SU-DHL-6 (cell line): ENCODE results near the gene CFAP69.

Source experiments
- H2AFZ ChIP-seq: fragments of 200-600 bp; sonication (generic); 2 replicates; pipeline ENCODE4 v1.6.1; 2014; ENCODE audit warnings: low read depth, mild to moderate bottlenecking, moderate library complexity, mixed read lengths, antibody characterized with exemption, low read length; ENCODE audit not compliant: severe bottlenecking
- H3F3A ChIP-seq: fragments of 200-600 bp; shearing (Covaris generic); 2 replicates; pipeline ENCODE4 v1.6.0; 2016; ENCODE audit warnings: antibody characterized with exemption, mild to moderate bottlenecking; ENCODE audit not compliant: insufficient read depth
- H3K27ac ChIP-seq: fragments of 200-600 bp; sonication (generic); 2 replicates; pipeline ENCODE4 v1.5.1; 2016; ENCODE audit warnings: low read depth, mild to moderate bottlenecking, low read length, moderate library complexity, mixed read lengths
- H3K27me3 ChIP-seq: fragments of 200-600 bp; sonication (generic), shearing (Covaris generic); 2 replicates; pipeline ENCODE4 v1.6.0; 2014; ENCODE audit warnings: mild to moderate bottlenecking, low read length
- H3K36me3 ChIP-seq: fragments of 200-600 bp; sonication (generic); 2 replicates; pipeline ENCODE4 v1.6.1; 2014; ENCODE audit warnings: mild to moderate bottlenecking, low read length, mixed read lengths
- H3K4me2 ChIP-seq: fragments of 300-600, 200-600 bp; shearing (Covaris generic), sonication (generic); 2 replicates; pipeline ENCODE4 v1.6.0; 2014; ENCODE audit warnings: low read length, low read depth, mild to moderate bottlenecking; ENCODE audit not compliant: poor library complexity, severe bottlenecking
- H3K4me3 ChIP-seq: fragments of 200-600 bp; sonication (generic); 2 replicates; pipeline ENCODE4 v1.5.1; 2014; ENCODE audit warnings: antibody characterized with exemption, low read length, mild to moderate bottlenecking, mixed read lengths; ENCODE audit not compliant: insufficient read depth, poor library complexity, severe bottlenecking
- H3K79me2 ChIP-seq: fragments of 200-600 bp; sonication (generic); 2 replicates; pipeline ENCODE4 v1.6.1; 2014; ENCODE audit warnings: mild to moderate bottlenecking, low read length, moderate library complexity; ENCODE audit not compliant: insufficient read depth
- H3K9ac ChIP-seq: fragments of 200-600 bp; sonication (generic); 2 replicates; pipeline ENCODE4 v1.7.0; 2014; ENCODE audit warnings: mild to moderate bottlenecking, low read length
- H3K9me2 ChIP-seq: fragments of 200-600 bp; sonication (generic); replicated peaks from 2 replicates; pipeline ENCODE4 v1.6.1; 2014; ENCODE audit warnings: low read length; ENCODE audit not compliant: insufficient read depth
- H3K9me3 ChIP-seq: fragments of 200-600 bp; sonication (generic); 2 replicates; pipeline ENCODE4 v1.6.1; 2014; ENCODE audit warnings: low read length, mixed read lengths; ENCODE audit not compliant: insufficient read depth
- H4K20me1 ChIP-seq: fragments of 200-600 bp; sonication (generic); 2 replicates; pipeline ENCODE4 v1.6.1; 2014; ENCODE audit warnings: low read depth, mild to moderate bottlenecking, antibody characterized with exemption, low read length, moderate library complexity, mixed read lengths
- EZH2phosphoT487 ChIP-seq: fragments of 200-600 bp; sonication (generic), shearing (Covaris generic); conservative IDR thresholded peaks from 2 replicates; pipeline ENCODE4 v1.6.1; 2018; ENCODE audit warnings: mild to moderate bottlenecking, antibody characterized with exemption, low read length, moderate library complexity, mixed read lengths
- TF ChIP-seq, protein P1 (sequence below): fragments of 200-600 bp; sonication (generic); IDR thresholded peaks from one replicate; pipeline ENCODE4 v1.5.1; 2017; ENCODE audit warnings: antibody characterized with exemption, mild to moderate bottlenecking, low read length, moderate library complexity; ENCODE audit not compliant: insufficient read depth, poor library complexity, severe bottlenecking

The CFAP69 gene

DNA sequence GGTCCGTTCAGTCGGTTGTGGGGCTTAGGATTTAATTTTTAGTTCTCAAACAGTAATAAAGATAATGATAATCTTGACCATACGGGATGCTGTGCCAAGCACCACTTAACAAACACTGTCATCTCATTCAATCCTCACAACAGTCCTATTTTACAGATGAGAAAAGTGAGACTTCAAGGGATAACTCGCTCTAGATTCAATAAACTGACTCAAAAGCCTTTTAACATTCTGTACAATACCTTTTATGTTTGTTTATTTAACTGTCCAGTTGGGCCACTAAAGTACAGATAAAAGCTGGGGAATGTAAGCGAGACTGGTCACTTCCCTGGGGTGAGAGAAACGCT lies 437 bp upstream of the CFAP69 start:
- peak overlapping the region; percentile 54 for H3K4me2 ChIP-seq
- H3K27ac ChIP-seq = no peak overlapping the region
- H3K9me3 ChIP-seq = no peaks in the 10 kb centered on the region
- H3F3A ChIP-seq = no peaks in the 10 kb centered on the region
- H3K36me3 ChIP-seq = no peaks in the 10 kb centered on the region
- H3K4me3 ChIP-seq = peak overlapping the region; percentile 68
- H4K20me1 ChIP-seq = no peaks in the 10 kb centered on the region
- no peaks in the 10 kb centered on the region for H3K79me2 ChIP-seq
- H3K27me3 ChIP-seq = no peaks in the 10 kb centered on the region
- TF ChIP-seq, protein P1, sequence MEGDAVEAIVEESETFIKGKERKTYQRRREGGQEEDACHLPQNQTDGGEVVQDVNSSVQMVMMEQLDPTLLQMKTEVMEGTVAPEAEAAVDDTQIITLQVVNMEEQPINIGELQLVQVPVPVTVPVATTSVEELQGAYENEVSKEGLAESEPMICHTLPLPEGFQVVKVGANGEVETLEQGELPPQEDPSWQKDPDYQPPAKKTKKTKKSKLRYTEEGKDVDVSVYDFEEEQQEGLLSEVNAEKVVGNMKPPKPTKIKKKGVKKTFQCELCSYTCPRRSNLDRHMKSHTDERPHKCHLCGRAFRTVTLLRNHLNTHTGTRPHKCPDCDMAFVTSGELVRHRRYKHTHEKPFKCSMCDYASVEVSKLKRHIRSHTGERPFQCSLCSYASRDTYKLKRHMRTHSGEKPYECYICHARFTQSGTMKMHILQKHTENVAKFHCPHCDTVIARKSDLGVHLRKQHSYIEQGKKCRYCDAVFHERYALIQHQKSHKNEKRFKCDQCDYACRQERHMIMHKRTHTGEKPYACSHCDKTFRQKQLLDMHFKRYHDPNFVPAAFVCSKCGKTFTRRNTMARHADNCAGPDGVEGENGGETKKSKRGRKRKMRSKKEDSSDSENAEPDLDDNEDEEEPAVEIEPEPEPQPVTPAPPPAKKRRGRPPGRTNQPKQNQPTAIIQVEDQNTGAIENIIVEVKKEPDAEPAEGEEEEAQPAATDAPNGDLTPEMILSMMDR = no peak
- TF ChIP-seq EZH2phosphoT487 = no peak
- peak overlapping the region; percentile 49 for H3K9ac ChIP-seq
- no peaks in the 10 kb centered on the region for H3K9me2 ChIP-seq
- peak overlapping the region; percentile 77 for H2AFZ ChIP-seq

DNA sequence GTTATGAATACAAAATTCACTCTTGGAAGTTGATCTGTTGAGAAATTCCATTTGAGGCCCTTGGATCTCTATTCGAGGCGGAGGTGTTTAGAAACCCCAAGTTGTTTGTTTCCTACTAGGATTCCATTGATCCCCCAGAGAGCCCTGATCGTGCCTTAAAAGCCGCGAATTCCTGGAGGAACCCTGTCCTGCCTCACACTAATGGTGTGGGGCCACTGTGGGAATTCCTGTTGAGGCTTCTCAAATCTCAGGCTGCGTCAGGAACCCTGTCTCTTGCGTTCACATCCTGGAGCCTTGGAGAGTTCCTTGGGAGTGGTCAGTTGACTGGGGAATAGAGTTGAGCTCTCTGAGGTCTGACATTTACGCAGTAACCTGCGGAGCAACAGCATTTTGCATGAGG lies 1.2 kb downstream of the CFAP69 start:
- Histone ChIP-seq H2AFZ (no peak overlapping the region), H3K4me3 (no peak overlapping the region), H3K4me2 (no peak overlapping the region)

DNA sequence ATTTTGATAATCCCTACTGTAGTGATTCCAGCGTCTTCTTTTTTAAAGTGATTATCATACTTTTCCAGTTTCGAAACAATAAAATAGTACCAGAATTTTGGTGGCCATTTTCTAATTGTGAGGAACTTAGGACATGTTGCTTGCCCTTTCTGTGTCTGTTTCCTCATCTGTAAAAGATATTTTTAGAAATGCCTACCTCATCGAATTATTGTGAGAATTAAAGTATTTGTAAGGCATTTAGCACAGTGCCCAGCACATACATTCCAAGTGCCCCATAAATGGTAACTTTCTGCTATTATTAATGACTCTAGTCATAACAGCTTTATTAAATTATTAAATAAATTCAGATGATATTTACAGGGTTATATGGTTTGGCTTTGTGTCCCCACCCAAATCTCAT lies 3.7 kb downstream of the CFAP69 start:
- no peaks in the 10 kb centered on the region for H3K36me3 ChIP-seq
- no peak overlapping the region for H3K4me3 ChIP-seq
- no peak overlapping the region for H3K9ac ChIP-seq
- no peaks in the 10 kb centered on the region for H3F3A ChIP-seq
- no peak overlapping the region for H2AFZ ChIP-seq
- H4K20me1 ChIP-seq = no peaks in the 10 kb centered on the region
- H3K79me2 ChIP-seq = no peaks in the 10 kb centered on the region
- no peak overlapping the region for H3K27ac ChIP-seq
- H3K4me2 ChIP-seq = no peak overlapping the region
- H3K27me3 ChIP-seq = no peaks in the 10 kb centered on the region
- H3K9me2 ChIP-seq = no peaks in the 10 kb centered on the region
- TF ChIP-seq EZH2phosphoT487 = no peak
- TF ChIP-seq, protein P1 = no peak
- no peaks in the 10 kb centered on the region for H3K9me3 ChIP-seq

More for the DNA sequence above, 1.2 kb downstream of the CFAP69 start:
- Histone ChIP-seq H3F3A (no peaks in the 10 kb centered on the region), H3K9me3 (no peaks in the 10 kb centered on the region), H3K79me2 (no peaks in the 10 kb centered on the region), H3K9me2 (no peaks in the 10 kb centered on the region), H3K9ac (no peak overlapping the region), H4K20me1 (no peaks in the 10 kb centered on the region), H3K27ac (no peak overlapping the region), H3K27me3 (no peaks in the 10 kb centered on the region), H3K36me3 (no peaks in the 10 kb centered on the region)
- TF ChIP-seq, protein P1 = no peak
- no peak for TF ChIP-seq EZH2phosphoT487
